OCI-M2 (cell line): ENCODE data around the gene TMCO1.
"Not testable (repeated sequence)": the region's sequence is repeated elsewhere in the genome, so short reads cannot be mapped to it uniquely, and the experiment has no call there.

Source experiments
- DNase-seq: peaks from one replicate; lab custom pipeline; 2025; ENCODE audit not compliant: unreplicated experiment; lab: John Stamatoyannopoulos, UW

TMCO1 gene

GRCh38 chr1:165688046-165688445 lies 80.6 kb downstream of the TMCO1 start:
- no peak for DNase-seq

GRCh38 chr1:165686971-165687433 lies 81.7 kb downstream of the TMCO1 start:
- DNase-seq: no peak

- DNase-seq: no peak
Observed at GRCh38 chr1:165686121-165686970, 82.3 kb downstream of the TMCO1 start.

GRCh38 chr1:165683848-165684485 lies 84.7 kb downstream of the TMCO1 start:
- DNase-seq: no peak

- not testable (repeated sequence) for DNase-seq
Observed at GRCh38 chr1:165680773-165681172, 87.9 kb downstream of the TMCO1 start.

GRCh38 chr1:165680303-165680702 lies 88.4 kb downstream of the TMCO1 start:
- DNase-seq: no peak

- DNase-seq: no peak
Observed at GRCh38 chr1:165679282-165680036, 89.2 kb downstream of the TMCO1 start.

- no peak for DNase-seq
Observed at GRCh38 chr1:165678509-165678908, 90.2 kb downstream of the TMCO1 start.
